ENCODE results near the gene ZNF668. TPM values are rescaled to one million over a fixed set of nuclear protein-coding genes. Genes with fewer than 3 reads are reported as not detected.
A peak's percentile ranks its signal among the peaks of the same experiment; 100 is the strongest.

The ZNF668 gene
- total and polyA plus RNA-seq, 2 of the 13 experiments (the other 11 are each of a cell fraction or from before 2014, with no cell fraction given): 3.8 to 9.8 TPM

- TF ChIP-seq ZXDC (CRISPR knock-in tag; IDR thresholded peaks at IDR 0.05) (0 out of 2 replicates have a peak, but pooled peaks have one; percentile 8), ZNF33A (CRISPR knock-in tag; IDR thresholded peaks at IDR 0.05; ENCODE audit: borderline replicate concordance) (0 out of 2 replicates have a peak, but pooled peaks have one; percentile 61), ZNF350 (CRISPR knock-in tag; IDR thresholded peaks at IDR 0.05; ENCODE audit: borderline replicate concordance, low read depth) (no peak), SP2 (CRISPR knock-in tag; IDR thresholded peaks at IDR 0.05) (peak; percentile 28; the same call in 1 of the 2 replicates), ZSCAN21 (CRISPR knock-in tag; IDR thresholded peaks at IDR 0.05; ENCODE audit: borderline replicate concordance) (0 out of 2 replicates have a peak, but pooled peaks have one; percentile 2), AGO2 (optimal IDR thresholded peaks at IDR 0.05; ENCODE audit: low read depth, low read length) (peak; percentile 29), EP300 (IDR thresholded peaks at IDR 0.05; ENCODE audit: low read depth in 2 of 2, low read length in 2 of 2) (no peak), EP300 (CRISPR knock-in tag; IDR thresholded peaks at IDR 0.05; ENCODE audit: borderline replicate concordance) (0 out of 2 replicates have a peak, but pooled peaks have one; percentile 11), HNF1A (IDR thresholded peaks at IDR 0.05; ENCODE audit: low read depth) (no peak), HNF1A (CRISPR knock-in tag; IDR thresholded peaks at IDR 0.05; ENCODE audit: borderline replicate concordance) (no peak), ZNF530 (CRISPR knock-in tag; IDR thresholded peaks at IDR 0.05; ENCODE audit: low read depth) (0 out of 2 replicates have a peak, but pooled peaks have one; percentile 9), PREB (CRISPR knock-in tag; IDR thresholded peaks at IDR 0.05) (no peak), YY1 (IDR thresholded peaks at IDR 0.05; ENCODE audit: insufficient read depth, insufficient replicate concordance, low read depth, low read length) (no peak), ZNF572 (CRISPR knock-in tag; IDR thresholded peaks at IDR 0.05) (peak; percentile 32; the same call in 1 of the 2 replicates)
These were observed 34.9 kb upstream of the ZNF668 start (continued) for GRCh38 chr16:31108794-31109558.

All from HepG2 (cell line).